GM18499 (cell line): ENCODE results near the gene MYO5C.

ENCODE experiments used
- ATAC-seq: cut with Tn5 transposase; IDR thresholded peaks from one replicate; pipeline ENCODE4 v1.9.1; 2021; ENCODE audit warnings: moderate number of reproducible peaks; ENCODE audit not compliant: insufficient read depth, unreplicated experiment

The MYO5C gene

GRCh38 chr15:52158084-52158765 lies 137.4 kb downstream of the MYO5C start:
- ATAC-seq = no peak

GRCh38 chr15:52155878-52156277 lies 139.7 kb downstream of the MYO5C start:
- ATAC-seq = no peak

- ATAC-seq = no peak
These were observed 140.4 kb downstream of the MYO5C start for GRCh38 chr15:52154896-52155865.

- ATAC-seq = no peak
These were observed 141.4 kb downstream of the MYO5C start for GRCh38 chr15:52153900-52154895.

- ATAC-seq = no peak
These were observed 144.3 kb downstream of the MYO5C start for GRCh38 chr15:52151353-52151752.

GRCh38 chr15:52150871-52151270 lies 144.7 kb downstream of the MYO5C start:
- ATAC-seq = no peak

GRCh38 chr15:52150043-52150825 lies 145.4 kb downstream of the MYO5C start:
- no peak for ATAC-seq

GRCh38 chr15:52148403-52148802 lies 147.2 kb downstream of the MYO5C start:
- no peak for ATAC-seq

- no peak for ATAC-seq
These were observed 148.8 kb downstream of the MYO5C start for GRCh38 chr15:52146776-52147175.

- ATAC-seq = no peak
These were observed 149.3 kb downstream of the MYO5C start for GRCh38 chr15:52146261-52146660.

GRCh38 chr15:52144656-52145178 lies 150.9 kb downstream of the MYO5C start:
- ATAC-seq = no peak

- ATAC-seq = no peak
These were observed 151.7 kb downstream of the MYO5C start for GRCh38 chr15:52143873-52144272.
